ENCODE results near the gene PHACTR4. TPM values are rescaled to one million over a fixed set of nuclear protein-coding genes. Genes with fewer than 3 reads are reported as not detected.

PHACTR4 gene
- total RNA-seq, 1 experiment from 2014 or later, result 52.9 TPM

- POLR2A ChIA-PET, result interaction anchor here (0.5 to 3.1 kb wide), 6 partner anchors 11 to 1707 kb away, joined by 3 to 12 read pairs (median 4); no protein-coding TSS in a partner anchor
- peaks cover 74% of the 10 kb centered on the region for H3K36me3 Mint-ChIP-seq
- peaks cover 7% of the 10 kb centered on the region for H3K27me3 Mint-ChIP-seq (ENCODE audit: low read depth)
- CTCF ChIA-PET, result no interaction called here
- no peaks in the 10 kb centered on the region for H3K9me3 Mint-ChIP-seq
- peak overlapping the region; percentile 99 for H3K4me3 Mint-ChIP-seq
- peaks cover 40% of the 10 kb centered on the region for H3K4me1 Mint-ChIP-seq
- H3K27ac Mint-ChIP-seq, result peak overlapping the region; percentile 99
- DNase-seq (ENCODE audit: low spot score) (no peak), ATAC-seq (no peak)
- TF ChIP-seq ZNF416 (CRISPR knock-in tag; IDR thresholded peaks at IDR 0.05), result peak; percentile 48; the same call in 1 of the 2 replicates
- 0 out of 2 replicates have a peak, but pooled peaks have one; percentile 65 for TF ChIP-seq ZNF671 (CRISPR knock-in tag; IDR thresholded peaks at IDR 0.05)
- TF ChIP-seq, protein P1, sequence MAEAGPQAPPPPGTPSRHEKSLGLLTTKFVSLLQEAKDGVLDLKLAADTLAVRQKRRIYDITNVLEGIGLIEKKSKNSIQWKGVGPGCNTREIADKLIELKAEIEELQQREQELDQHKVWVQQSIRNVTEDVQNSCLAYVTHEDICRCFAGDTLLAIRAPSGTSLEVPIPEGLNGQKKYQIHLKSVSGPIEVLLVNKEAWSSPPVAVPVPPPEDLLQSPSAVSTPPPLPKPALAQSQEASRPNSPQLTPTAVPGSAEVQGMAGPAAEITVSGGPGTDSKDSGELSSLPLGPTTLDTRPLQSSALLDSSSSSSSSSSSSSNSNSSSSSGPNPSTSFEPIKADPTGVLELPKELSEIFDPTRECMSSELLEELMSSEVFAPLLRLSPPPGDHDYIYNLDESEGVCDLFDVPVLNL (CRISPR knock-in tag; IDR thresholded peaks at IDR 0.05; ENCODE audit: borderline replicate concordance, low read depth), result no peak
- TF ChIP-seq ZNF138 (CRISPR knock-in tag; conservative IDR thresholded peaks at IDR 0.05), result no peak
- no peak for TF ChIP-seq JUN (CRISPR knock-in tag; IDR thresholded peaks at IDR 0.05)
- TF ChIP-seq, protein P2, sequence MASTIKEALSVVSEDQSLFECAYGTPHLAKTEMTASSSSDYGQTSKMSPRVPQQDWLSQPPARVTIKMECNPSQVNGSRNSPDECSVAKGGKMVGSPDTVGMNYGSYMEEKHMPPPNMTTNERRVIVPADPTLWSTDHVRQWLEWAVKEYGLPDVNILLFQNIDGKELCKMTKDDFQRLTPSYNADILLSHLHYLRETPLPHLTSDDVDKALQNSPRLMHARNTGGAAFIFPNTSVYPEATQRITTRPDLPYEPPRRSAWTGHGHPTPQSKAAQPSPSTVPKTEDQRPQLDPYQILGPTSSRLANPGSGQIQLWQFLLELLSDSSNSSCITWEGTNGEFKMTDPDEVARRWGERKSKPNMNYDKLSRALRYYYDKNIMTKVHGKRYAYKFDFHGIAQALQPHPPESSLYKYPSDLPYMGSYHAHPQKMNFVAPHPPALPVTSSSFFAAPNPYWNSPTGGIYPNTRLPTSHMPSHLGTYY (CRISPR knock-in tag; IDR thresholded peaks at IDR 0.05), result peak; percentile 82; the same call in 1 of the 2 replicates
- 0 out of 2 replicates have a peak, but pooled peaks have one; percentile 37 for TF ChIP-seq ZNF232 (CRISPR knock-in tag; IDR thresholded peaks at IDR 0.05)
- TF ChIP-seq ZNF423 (CRISPR knock-in tag; IDR thresholded peaks at IDR 0.05), result no peak
- TF ChIP-seq ATF1 (CRISPR knock-in tag; IDR thresholded peaks at IDR 0.05), result 0 out of 2 replicates have a peak, but pooled peaks have one; percentile 22
- TF ChIP-seq TP53 (CRISPR knock-in tag; IDR thresholded peaks at IDR 0.05), result no peak
- TF ChIP-seq PRRX2 (CRISPR knock-in tag; IDR thresholded peaks at IDR 0.05), result peak; percentile 94; the same call in 1 of the 2 replicates
- TF ChIP-seq CREM (CRISPR knock-in tag; IDR thresholded peaks at IDR 0.05), result no peak
- TF ChIP-seq ZBTB43 (CRISPR knock-in tag; IDR thresholded peaks at IDR 0.05), result no peak
- TF ChIP-seq CREB1 (CRISPR knock-in tag; IDR thresholded peaks at IDR 0.05), result no peak
- TF ChIP-seq NR3C1 (CRISPR knock-in tag; conservative IDR thresholded peaks at IDR 0.05; ENCODE audit: low read depth), result no peak
- TF ChIP-seq TCF7 (CRISPR knock-in tag; IDR thresholded peaks at IDR 0.05; ENCODE audit: low read depth), result no peak
- no peak for TF ChIP-seq RELA (CRISPR knock-in tag; IDR thresholded peaks at IDR 0.05; ENCODE audit: borderline replicate concordance)
- TF ChIP-seq NFYB (CRISPR knock-in tag; conservative IDR thresholded peaks at IDR 0.05; ENCODE audit: low read depth), result no peak
- TF ChIP-seq FOXJ3 (CRISPR knock-in tag; IDR thresholded peaks at IDR 0.05; ENCODE audit: borderline replicate concordance), result no peak
- peak; percentile 78 for TF ChIP-seq ZNF532 (CRISPR knock-in tag; IDR thresholded peaks at IDR 0.05; ENCODE audit: borderline replicate concordance)
- TF ChIP-seq ELF4 (CRISPR knock-in tag; IDR thresholded peaks at IDR 0.05; ENCODE audit: low read depth), result no peak
- no peak for TF ChIP-seq ESRRA (CRISPR knock-in tag; IDR thresholded peaks at IDR 0.05; ENCODE audit: borderline replicate concordance)
- TF ChIP-seq ATF3 (CRISPR knock-in tag; conservative IDR thresholded peaks at IDR 0.05), result no peak
- TF ChIP-seq AR (CRISPR knock-in tag; IDR thresholded peaks at IDR 0.05), result peak; percentile 77; the same call in 1 of the 2 replicates
Measured at GRCh38 chr1:28507646-28508434, 138.3 kb downstream of the PHACTR4 start.
